ENCODE measurements around the gene TMCC2.

TMCC2 gene

DNA sequence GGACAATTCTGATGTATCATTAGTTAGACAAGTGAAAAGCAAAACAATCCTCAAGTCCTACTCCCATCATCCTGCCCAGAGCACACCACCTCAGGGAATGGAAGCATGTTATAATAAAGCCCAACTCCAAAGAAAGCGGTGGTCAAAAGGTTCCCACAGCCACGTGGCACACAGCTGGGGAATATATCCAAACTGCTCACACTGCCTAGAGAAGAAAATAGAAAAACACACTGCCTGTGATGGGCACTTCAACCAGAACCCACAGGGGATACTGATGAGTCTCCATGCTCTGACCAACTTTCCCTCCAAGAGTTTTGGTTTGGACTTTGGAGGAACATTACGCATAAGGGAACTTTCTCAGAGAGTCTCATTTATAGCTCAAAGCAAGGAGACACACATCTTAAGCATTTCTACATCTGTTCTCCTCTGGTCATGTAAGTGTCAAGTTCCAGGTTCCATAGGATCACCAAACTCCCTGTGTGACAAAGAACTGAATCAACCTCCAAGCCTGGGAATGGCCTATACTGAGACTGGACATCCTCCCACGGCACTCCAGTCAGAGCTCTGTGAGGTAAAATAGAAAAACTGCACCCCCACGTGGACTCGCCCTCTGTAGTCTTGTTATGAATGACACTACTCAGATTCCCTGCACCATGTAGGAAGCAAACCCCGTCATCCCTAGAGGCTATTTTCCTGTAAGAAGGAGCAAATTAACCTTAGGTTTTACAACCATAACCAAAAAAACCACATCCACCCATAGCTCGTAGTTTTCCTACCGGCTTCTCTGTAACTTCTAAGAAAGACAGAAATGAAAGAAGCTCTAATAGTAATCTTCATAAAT lies 28.4 kb upstream of the TMCC2 start:
- TF ChIP-seq, protein P1, sequence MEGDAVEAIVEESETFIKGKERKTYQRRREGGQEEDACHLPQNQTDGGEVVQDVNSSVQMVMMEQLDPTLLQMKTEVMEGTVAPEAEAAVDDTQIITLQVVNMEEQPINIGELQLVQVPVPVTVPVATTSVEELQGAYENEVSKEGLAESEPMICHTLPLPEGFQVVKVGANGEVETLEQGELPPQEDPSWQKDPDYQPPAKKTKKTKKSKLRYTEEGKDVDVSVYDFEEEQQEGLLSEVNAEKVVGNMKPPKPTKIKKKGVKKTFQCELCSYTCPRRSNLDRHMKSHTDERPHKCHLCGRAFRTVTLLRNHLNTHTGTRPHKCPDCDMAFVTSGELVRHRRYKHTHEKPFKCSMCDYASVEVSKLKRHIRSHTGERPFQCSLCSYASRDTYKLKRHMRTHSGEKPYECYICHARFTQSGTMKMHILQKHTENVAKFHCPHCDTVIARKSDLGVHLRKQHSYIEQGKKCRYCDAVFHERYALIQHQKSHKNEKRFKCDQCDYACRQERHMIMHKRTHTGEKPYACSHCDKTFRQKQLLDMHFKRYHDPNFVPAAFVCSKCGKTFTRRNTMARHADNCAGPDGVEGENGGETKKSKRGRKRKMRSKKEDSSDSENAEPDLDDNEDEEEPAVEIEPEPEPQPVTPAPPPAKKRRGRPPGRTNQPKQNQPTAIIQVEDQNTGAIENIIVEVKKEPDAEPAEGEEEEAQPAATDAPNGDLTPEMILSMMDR (IDR thresholded peaks at IDR 0.05) = no peak
- no peak overlapping the region for H3K27ac ChIP-seq
- DNase-seq (ENCODE audit: low spot score) = no peak
- no peak overlapping the region for H3K4me3 ChIP-seq

DNA sequence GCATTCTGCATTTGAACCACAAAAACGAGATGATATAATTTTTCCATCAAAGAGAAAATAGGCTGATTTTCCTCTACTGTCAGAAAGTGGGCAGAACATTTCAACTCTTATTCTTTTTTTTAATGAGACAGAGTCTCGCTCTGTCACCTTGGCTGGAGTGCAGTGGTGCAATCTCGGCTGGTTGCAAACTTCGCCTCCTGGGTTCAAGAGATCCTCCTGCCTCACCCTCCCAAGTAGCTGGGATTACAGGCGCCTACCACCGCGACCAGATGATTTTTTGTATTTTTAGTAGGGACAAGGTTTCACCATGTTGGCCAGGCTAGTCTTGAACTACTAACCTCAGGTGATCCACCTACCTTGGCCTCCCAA lies 27.8 kb upstream of the TMCC2 start:
- H3K4me3 ChIP-seq = no peak overlapping the region
- TF ChIP-seq, protein P1 (IDR thresholded peaks at IDR 0.05) = no peak
- no peak for DNase-seq (ENCODE audit: low spot score)
- no peak overlapping the region for H3K27ac ChIP-seq

DNA sequence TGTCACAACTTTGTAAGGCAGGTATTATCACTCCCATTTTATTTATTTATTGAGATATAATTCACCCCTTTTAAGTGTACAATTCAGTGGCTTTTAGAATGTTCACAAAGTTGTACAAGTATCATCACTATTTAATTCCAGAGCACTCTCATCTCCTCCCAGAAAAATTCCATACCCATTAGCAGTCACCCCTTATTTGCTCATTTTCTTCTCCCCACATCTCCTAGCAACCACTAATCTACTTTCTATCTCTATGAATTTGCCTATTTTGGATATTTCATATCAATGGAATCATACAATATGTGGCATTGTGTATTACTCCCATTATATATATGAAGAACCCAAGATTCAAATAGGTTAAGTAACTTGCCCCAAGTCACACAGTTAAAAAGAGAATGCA lies 23.2 kb upstream of the TMCC2 start:
- no peak overlapping the region for H3K4me3 ChIP-seq
- H3K27ac ChIP-seq = no peak overlapping the region
- DNase-seq (ENCODE audit: low spot score) = no peak
- TF ChIP-seq, protein P1 (IDR thresholded peaks at IDR 0.05) = no peak

DNA sequence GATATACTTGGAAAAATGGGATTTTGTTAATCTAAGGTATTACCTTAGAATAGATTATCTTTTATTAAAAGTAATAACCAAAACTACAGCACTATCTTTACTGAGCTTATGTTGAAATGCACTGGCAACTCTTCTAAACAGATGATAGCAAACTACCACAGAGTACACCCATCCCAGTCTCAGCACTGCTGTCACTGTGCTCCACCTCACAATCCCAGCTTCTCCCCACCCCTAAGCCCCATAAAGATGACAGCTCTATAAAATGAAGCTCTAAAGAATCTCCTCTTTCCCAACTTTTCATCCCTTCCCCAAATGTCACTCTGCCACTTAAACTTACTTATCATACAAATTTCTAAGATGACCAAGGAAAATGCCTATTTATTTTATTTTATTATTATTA lies 22.7 kb upstream of the TMCC2 start:
- TF ChIP-seq, protein P1 (IDR thresholded peaks at IDR 0.05) = no peak
- H3K27ac ChIP-seq = no peak overlapping the region
- no peak for DNase-seq (ENCODE audit: low spot score)
- H3K4me3 ChIP-seq = no peak overlapping the region

DNA sequence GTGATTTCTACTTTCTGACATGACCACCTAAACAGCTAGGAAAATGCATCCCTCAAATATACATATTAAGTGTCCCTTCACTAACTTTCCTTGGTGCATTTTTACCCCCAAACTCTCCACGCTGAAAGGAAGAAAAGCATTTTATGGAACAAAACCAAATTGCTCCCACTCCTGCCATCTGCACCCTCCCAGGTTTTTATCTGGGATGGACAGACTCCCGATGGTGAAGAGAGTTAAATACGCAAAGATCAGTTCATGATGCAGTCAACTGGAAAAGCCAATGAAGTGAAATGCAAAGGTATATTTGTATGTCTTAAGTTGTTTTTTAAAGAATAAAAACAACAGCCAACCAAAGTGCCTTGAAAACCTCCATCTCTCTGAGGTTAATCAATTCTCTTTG lies 18.9 kb upstream of the TMCC2 start:
- Histone ChIP-seq H3K4me3 (no peak overlapping the region), H3K27ac (no peak overlapping the region)
- no peak for DNase-seq (ENCODE audit: low spot score)
- TF ChIP-seq, protein P1 (IDR thresholded peaks at IDR 0.05) = no peak

DNA sequence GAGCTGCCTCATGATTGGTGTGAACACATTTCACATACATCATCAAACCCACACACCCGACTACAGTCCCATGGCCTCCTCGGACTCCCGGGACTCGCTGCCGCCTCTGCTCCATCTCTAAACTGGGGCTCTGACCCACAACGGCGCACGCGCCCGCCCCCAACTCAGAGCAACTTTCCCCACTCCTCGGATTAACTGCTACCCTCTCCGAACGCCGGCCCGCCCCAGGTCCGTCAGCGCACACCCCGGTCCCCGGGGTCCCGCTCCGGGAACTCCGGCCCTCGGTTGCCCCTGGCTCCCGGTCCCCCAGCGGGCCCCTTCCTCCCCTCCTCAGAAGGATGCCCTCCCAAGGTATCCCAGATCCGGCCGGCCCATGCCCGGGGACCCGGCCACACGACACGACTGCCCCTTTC lies 17.0 kb upstream of the TMCC2 start:
- Histone ChIP-seq H3K27ac (peak overlapping the region; percentile 85 to 98), H3K4me3 (peak overlapping the region; percentile 99)
- DNase-seq (ENCODE audit: low spot score) = no peak
- TF ChIP-seq, protein P1 (IDR thresholded peaks at IDR 0.05) = no peak

DNA sequence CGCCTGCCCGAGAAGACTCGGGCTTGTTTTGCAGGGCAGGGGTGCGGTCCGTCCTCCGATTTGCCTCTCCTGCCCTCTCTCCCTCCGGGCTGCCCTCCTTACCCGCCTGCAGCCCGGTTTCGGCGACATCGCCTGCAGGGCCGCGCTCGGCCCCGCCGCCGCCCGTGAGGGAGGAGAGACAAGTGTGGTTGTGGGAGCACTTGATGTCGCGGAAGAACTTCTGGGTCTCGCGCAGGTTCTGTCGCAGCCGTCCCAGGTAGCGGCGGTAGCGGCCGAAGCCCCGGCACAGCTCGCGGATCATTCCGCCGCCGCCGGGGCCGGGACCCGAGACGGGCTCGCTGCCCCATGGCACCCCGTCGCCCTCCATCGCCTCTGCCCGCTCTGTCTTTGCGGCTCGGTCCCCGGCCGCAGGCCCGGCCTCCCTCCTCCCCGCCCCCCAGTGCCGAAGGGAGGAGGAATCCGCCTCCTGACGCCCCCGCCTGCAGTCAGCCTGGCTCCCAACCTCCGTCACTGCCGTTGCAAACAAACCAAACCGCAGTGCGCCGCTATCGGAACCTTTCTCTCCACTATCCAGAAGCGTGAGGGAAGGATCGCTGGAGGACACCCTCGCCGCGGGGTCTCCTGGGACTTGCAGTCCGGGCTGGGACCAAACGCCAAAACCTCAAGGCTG lies 16.4 kb upstream of the TMCC2 start, which contains the start of gene DSTYK:
Gene DSTYK (minus strand): TSS at position 534 of the 670 bp plus-strand sequence. CDS start 167 bp downstream, at position 367.
- Histone ChIP-seq H3K27ac (peak within 1 kb of the TSS; percentile 85 to 98), H3K4me3 (peak within 1 kb of the TSS; percentile 99)
- TF ChIP-seq, protein P1 (IDR thresholded peaks at IDR 0.05) = no peak
- peak; percentile 97 for DNase-seq (ENCODE audit: low spot score)
